Ammon's horn (tissue), 1 donor: ENCODE results near the gene HTATIP2.
"Not testable (repeated sequence)": the region's sequence is repeated elsewhere in the genome, so short reads cannot be mapped to it uniquely, and the experiment has no call there.

ENCODE experiments used
- DNase-seq: peaks from one replicate; pipeline ENCODE4 v3.0.0-alpha.2; 2016; ENCODE audit warnings: low spot score

The HTATIP2 gene

GRCh38 chr11:20372081-20372626 is 8.6 kb downstream of the HTATIP2 start:
- DNase-seq, result no peak

GRCh38 chr11:20373147-20373546 is 9.6 kb downstream of the HTATIP2 start:
- no peak for DNase-seq

GRCh38 chr11:20373568-20374209 is 10.2 kb downstream of the HTATIP2 start:
- no peak for DNase-seq

- no peak for DNase-seq
Measured at GRCh38 chr11:20374741-20375300, 11.3 kb downstream of the HTATIP2 start.

- DNase-seq, result no peak
Measured at GRCh38 chr11:20376162-20376730, 12.7 kb downstream of the HTATIP2 start.

- not testable (repeated sequence) for DNase-seq
Measured at GRCh38 chr11:20385996-20386395, 22.5 kb downstream of the HTATIP2 start.

- DNase-seq, result peak; percentile 95
Measured at GRCh38 chr11:20387261-20388095, 24.0 kb downstream of the HTATIP2 start, which contains the start of gene PRMT3. TSS of gene PRMT3 (plus strand) at chr11:20387716. CDS start at chr11:20387747, 31 bp downstream.

- DNase-seq, result peak; percentile 29
Measured at GRCh38 chr11:20388096-20389055, 24.9 kb downstream of the HTATIP2 start.

GRCh38 chr11:20397281-20397680 is 33.8 kb downstream of the HTATIP2 start:
- peak; percentile 65 for DNase-seq

- no peak for DNase-seq
Measured at GRCh38 chr11:20399498-20399897, 36.0 kb downstream of the HTATIP2 start.

- no peak for DNase-seq
Measured at GRCh38 chr11:20403059-20403458, 39.5 kb downstream of the HTATIP2 start.

GRCh38 chr11:20406484-20406883 is 43.0 kb downstream of the HTATIP2 start:
- DNase-seq, result no peak

GRCh38 chr11:20407344-20407743 is 43.8 kb downstream of the HTATIP2 start:
- no peak for DNase-seq

- no peak for DNase-seq
Measured at GRCh38 chr11:20415432-20415831, 51.9 kb downstream of the HTATIP2 start.

- DNase-seq, result no peak
Measured at GRCh38 chr11:20417771-20418170, 54.3 kb downstream of the HTATIP2 start.

GRCh38 chr11:20421946-20422345 is 58.4 kb downstream of the HTATIP2 start:
- DNase-seq, result no peak

- no peak for DNase-seq
Measured at GRCh38 chr11:20429216-20429615, 65.7 kb downstream of the HTATIP2 start.
